GM23338 (cell line): ENCODE data around the gene HOXC12. TPM values are rescaled to one million over a fixed set of nuclear protein-coding genes. Genes with fewer than 3 reads are reported as not detected.

ENCODE experiments used
- CTCF ChIP-seq, 2 experiments: fragments of 200-600 bp in 1 of 2; sonication (generic) in 1 of 2; conservative IDR thresholded peaks; 2 replicates each; pipeline versions ENCODE4 v1.5.1 to v1.6.1; 2016 to 2017; ENCODE audit warnings: antibody characterized with exemption in 2 of 2, low read depth in 2 of 2, mild to moderate bottlenecking in 2 of 2, moderate library complexity in 1 of 2
- JUNB ChIP-seq: IDR thresholded peaks from one replicate; pipeline ENCODE4 v1.6.1; 2016; ENCODE audit warnings: antibody characterized with exemption; ENCODE audit not compliant: unreplicated experiment
- ZNF331 ChIP-seq: fragments of 250-450 bp; sonication (Bioruptor Pico); IDR thresholded peaks from 2 replicates; pipeline ENCODE4 v1.5.0; 2020; ENCODE audit warnings: low read depth, mild to moderate bottlenecking, moderate library complexity
- polyA plus RNA-seq: library from polyadenylated mRNA; unstranded; fragments of >200 nt; fragmentation: Nextera tagmentation; extraction: Ambion mirVana; gene quantifications from 2 replicates; pipeline ENCODE4 v1.2.1, GENCODE V29; 2016
- total RNA-seq: library from RNA; depleted of rRNA; stranded (reverse); fragments of >200 nt; shearing (Covaris generic); gene quantifications from 2 replicates; pipeline ENCODE4 v1.2.3, GENCODE V29; 2014
- TF ChIP-seq, protein P1 (sequence below): fragments of 250-450 bp; sonication (Bioruptor Pico); IDR thresholded peaks from 2 replicates; pipeline ENCODE4 v1.5.0; 2020; ENCODE audit warnings: mild to moderate bottlenecking, moderate library complexity

The HOXC12 gene
- total and polyA plus RNA-seq, 2 experiments from 2014 or later: not detected

DNA sequence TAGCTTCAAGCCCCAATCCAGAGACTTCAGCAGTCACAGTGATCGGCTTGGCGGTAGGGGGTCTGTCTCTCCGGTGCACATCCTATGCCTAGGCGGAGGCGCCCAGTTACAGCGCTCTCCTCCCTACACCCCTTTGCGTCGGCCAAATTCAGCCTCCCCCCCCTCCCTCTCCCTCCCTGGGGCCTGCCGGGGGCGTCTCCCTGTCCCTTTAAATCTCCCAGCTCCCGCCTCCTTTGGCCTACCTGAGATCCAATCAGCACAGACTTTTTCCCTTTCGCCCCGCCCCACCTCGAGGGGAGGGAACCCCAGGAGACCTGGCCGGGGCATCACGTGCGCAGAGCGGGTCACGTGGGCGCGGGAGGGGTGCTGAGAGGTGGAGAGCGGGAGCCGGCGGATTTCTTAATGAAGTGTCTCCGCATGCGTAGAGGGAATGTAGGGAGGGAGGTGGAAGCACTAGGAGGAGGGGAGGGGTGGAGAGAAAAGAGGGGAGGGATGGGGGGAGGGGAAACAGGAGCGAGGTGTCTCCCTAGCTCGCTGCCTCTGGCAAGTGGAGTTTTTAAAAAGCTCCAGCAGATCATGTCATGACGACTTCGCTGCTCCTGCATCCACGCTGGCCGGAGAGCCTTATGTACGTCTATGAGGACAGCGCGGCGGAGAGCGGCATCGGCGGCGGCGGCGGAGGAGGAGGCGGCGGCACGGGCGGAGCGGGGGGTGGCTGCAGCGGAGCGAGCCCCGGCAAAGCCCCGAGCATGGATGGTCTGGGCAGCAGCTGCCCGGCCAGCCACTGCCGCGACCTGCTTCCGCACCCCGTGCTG, 16.2 kb upstream of the HOXC12 start, which contains the start of gene HOXC13 (continued):
- TF ChIP-seq, protein P1, sequence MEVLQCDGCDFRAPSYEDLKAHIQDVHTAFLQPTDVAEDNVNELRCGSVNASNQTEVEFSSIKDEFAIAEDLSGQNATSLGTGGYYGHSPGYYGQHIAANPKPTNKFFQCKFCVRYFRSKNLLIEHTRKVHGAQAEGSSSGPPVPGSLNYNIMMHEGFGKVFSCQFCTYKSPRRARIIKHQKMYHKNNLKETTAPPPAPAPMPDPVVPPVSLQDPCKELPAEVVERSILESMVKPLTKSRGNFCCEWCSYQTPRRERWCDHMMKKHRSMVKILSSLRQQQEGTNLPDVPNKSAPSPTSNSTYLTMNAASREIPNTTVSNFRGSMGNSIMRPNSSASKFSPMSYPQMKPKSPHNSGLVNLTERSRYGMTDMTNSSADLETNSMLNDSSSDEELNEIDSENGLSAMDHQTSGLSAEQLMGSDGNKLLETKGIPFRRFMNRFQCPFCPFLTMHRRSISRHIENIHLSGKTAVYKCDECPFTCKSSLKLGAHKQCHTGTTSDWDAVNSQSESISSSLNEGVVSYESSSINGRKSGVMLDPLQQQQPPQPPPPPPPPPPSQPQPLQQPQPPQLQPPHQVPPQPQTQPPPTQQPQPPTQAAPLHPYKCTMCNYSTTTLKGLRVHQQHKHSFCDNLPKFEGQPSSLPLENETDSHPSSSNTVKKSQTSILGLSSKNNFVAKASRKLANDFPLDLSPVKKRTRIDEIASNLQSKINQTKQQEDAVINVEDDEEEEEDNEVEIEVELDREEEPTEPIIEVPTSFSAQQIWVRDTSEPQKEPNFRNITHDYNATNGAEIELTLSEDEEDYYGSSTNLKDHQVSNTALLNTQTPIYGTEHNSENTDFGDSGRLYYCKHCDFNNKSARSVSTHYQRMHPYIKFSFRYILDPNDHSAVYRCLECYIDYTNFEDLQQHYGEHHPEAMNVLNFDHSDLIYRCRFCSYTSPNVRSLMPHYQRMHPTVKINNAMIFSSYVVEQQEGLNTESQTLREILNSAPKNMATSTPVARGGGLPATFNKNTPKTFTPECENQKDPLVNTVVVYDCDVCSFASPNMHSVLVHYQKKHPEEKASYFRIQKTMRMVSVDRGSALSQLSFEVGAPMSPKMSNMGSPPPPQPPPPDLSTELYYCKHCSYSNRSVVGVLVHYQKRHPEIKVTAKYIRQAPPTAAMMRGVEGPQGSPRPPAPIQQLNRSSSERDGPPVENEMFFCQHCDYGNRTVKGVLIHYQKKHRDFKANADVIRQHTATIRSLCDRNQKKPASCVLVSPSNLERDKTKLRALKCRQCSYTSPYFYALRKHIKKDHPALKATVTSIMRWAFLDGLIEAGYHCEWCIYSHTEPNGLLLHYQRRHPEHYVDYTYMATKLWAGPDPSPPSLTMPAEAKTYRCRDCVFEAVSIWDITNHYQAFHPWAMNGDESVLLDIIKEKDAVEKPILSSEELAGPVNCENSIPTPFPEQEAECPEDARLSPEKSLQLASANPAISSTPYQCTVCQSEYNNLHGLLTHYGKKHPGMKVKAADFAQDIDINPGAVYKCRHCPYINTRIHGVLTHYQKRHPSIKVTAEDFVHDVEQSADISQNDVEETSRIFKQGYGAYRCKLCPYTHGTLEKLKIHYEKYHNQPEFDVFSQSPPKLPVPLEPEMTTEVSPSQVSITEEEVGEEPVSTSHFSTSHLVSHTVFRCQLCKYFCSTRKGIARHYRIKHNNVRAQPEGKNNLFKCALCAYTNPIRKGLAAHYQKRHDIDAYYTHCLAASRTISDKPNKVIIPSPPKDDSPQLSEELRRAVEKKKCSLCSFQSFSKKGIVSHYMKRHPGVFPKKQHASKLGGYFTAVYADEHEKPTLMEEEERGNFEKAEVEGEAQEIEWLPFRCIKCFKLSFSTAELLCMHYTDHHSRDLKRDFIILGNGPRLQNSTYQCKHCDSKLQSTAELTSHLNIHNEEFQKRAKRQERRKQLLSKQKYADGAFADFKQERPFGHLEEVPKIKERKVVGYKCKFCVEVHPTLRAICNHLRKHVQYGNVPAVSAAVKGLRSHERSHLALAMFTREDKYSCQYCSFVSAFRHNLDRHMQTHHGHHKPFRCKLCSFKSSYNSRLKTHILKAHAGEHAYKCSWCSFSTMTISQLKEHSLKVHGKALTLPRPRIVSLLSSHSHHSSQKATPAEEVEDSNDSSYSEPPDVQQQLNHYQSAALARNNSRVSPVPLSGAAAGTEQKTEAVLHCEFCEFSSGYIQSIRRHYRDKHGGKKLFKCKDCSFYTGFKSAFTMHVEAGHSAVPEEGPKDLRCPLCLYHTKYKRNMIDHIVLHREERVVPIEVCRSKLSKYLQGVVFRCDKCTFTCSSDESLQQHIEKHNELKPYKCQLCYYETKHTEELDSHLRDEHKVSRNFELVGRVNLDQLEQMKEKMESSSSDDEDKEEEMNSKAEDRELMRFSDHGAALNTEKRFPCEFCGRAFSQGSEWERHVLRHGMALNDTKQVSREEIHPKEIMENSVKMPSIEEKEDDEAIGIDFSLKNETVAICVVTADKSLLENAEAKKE: no peak
- TF ChIP-seq CTCF (conservative IDR thresholded peaks at IDR 0.05; ENCODE audit: low read depth in 2 of 2) (no peak), ZNF331 (CRISPR knock-in tag) (no peak), JUNB (no peak)
